Brain microvascular endothelial cell (primary cell): ENCODE data around the gene PNMA6E.

Experiments used
- DNase-seq: peaks from one replicate; pipeline ENCODE4 v3.0.0-alpha.2; 2020
- H3K27ac ChIP-seq: fragments of 250-450 bp; sonication (Bioruptor Pico); 2 replicates; pipeline ENCODE4 v1.5.1; 2020; ENCODE audit warnings: mild to moderate bottlenecking, moderate library complexity
- H3K27me3 ChIP-seq: fragments of 250-450 bp; sonication (Bioruptor Pico); replicated peaks from 2 replicates; pipeline ENCODE4 v1.5.1; 2020; ENCODE audit warnings: mild to moderate bottlenecking
- H3K36me3 ChIP-seq: fragments of 250-450 bp; sonication (Bioruptor Pico); replicated peaks from 2 replicates; pipeline ENCODE4 v1.5.1; 2020; ENCODE audit warnings: mild to moderate bottlenecking
- H3K4me3 ChIP-seq: 2 replicates; pipeline ENCODE4 v1.5.1; 2011; ENCODE audit warnings: low read depth, mild to moderate bottlenecking, control low read depth, low read length, moderate library complexity
- in situ Hi-C: cut with HindIII; loops from 2 replicates; pipeline ENCODE4 v1.10.0; 2017; ENCODE audit warnings: low sequenced_read_pairs, low pct_ligation_motif_present
- TF ChIP-seq, protein P1 (sequence below): IDR thresholded peaks from 2 replicates; pipeline ENCODE4 v1.5.1; 2011; ENCODE audit warnings: low read depth, mild to moderate bottlenecking, moderate library complexity, low read length, control low read depth, inconsistent platforms; ENCODE audit errors: missing control alignments

PNMA6E gene

GRCh38 chrX:153365670-153366069 lies 35.5 kb downstream of the PNMA6E start:
- TF ChIP-seq, protein P1, sequence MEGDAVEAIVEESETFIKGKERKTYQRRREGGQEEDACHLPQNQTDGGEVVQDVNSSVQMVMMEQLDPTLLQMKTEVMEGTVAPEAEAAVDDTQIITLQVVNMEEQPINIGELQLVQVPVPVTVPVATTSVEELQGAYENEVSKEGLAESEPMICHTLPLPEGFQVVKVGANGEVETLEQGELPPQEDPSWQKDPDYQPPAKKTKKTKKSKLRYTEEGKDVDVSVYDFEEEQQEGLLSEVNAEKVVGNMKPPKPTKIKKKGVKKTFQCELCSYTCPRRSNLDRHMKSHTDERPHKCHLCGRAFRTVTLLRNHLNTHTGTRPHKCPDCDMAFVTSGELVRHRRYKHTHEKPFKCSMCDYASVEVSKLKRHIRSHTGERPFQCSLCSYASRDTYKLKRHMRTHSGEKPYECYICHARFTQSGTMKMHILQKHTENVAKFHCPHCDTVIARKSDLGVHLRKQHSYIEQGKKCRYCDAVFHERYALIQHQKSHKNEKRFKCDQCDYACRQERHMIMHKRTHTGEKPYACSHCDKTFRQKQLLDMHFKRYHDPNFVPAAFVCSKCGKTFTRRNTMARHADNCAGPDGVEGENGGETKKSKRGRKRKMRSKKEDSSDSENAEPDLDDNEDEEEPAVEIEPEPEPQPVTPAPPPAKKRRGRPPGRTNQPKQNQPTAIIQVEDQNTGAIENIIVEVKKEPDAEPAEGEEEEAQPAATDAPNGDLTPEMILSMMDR: no peak
- no peak overlapping the region for H3K4me3 ChIP-seq
- H3K36me3 ChIP-seq: no peaks in the 10 kb centered on the region
- no peaks in the 10 kb centered on the region for H3K27me3 ChIP-seq
- no peak for DNase-seq
- no peak overlapping the region for H3K27ac ChIP-seq
- in situ Hi-C loops: no loop called here

- Histone ChIP-seq H3K36me3 (no peaks in the 10 kb centered on the region), H3K27me3 (no peaks in the 10 kb centered on the region), H3K4me3 (no peak overlapping the region), H3K27ac (no peak overlapping the region)
- DNase-seq: no peak
- in situ Hi-C loops: no loop called here
- TF ChIP-seq, protein P1: no peak
Measured at GRCh38 chrX:153361781-153362397, 39.3 kb downstream of the PNMA6E start.

- Histone ChIP-seq H3K27me3 (no peaks in the 10 kb centered on the region), H3K4me3 (no peak overlapping the region), H3K36me3 (no peaks in the 10 kb centered on the region), H3K27ac (no peak overlapping the region)
- TF ChIP-seq, protein P1: no peak
- in situ Hi-C loops: no loop called here
- no peak for DNase-seq
Measured at GRCh38 chrX:153357877-153358276, 43.3 kb downstream of the PNMA6E start.

DNA sequence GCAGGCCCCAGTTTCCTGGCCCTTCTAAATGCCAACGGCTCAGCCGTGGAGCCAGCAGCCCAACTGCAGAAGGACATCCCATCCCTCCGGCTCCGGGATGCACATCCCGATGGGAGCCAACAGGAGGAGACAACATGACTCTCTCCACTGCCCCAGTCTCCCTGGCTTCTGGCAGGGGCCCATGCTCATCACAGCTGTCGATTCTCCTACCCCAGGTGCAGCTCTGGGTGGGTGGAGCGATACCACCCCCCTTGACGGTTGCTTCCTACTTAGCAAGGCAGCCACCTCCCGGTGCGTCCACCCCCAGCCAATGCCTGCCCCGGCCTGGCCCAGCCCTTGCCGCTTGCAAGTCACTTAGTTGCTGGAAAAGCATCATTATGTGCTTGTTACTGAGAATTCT lies 47.7 kb downstream of the PNMA6E start:
- DNase-seq: no peak
- TF ChIP-seq, protein P1: no peak
- Histone ChIP-seq H3K27ac (no peak overlapping the region), H3K27me3 (no peaks in the 10 kb centered on the region), H3K4me3 (no peak overlapping the region), H3K36me3 (no peaks in the 10 kb centered on the region)
- in situ Hi-C loops: no loop called here

GRCh38 chrX:153352858-153353257 lies 48.3 kb downstream of the PNMA6E start:
- in situ Hi-C loops: no loop called here
- TF ChIP-seq, protein P1: no peak
- Histone ChIP-seq H3K27me3 (no peaks in the 10 kb centered on the region), H3K27ac (no peak overlapping the region), H3K36me3 (no peaks in the 10 kb centered on the region), H3K4me3 (no peak overlapping the region)
- DNase-seq: no peak

GRCh38 chrX:153351981-153352380 lies 49.2 kb downstream of the PNMA6E start:
- in situ Hi-C loops: no loop called here
- TF ChIP-seq, protein P1: no peak

More at GRCh38 chrX:153351981-153352380, 49.2 kb downstream of the PNMA6E start:
- no peaks in the 10 kb centered on the region for H3K27me3 ChIP-seq
- H3K27ac ChIP-seq: no peak overlapping the region
- DNase-seq: no peak
- H3K36me3 ChIP-seq: peaks cover 6% of the 10 kb centered on the region
- no peak overlapping the region for H3K4me3 ChIP-seq
